Lung microvascular endothelial cell (primary cell): Measurements from ENCODE around the gene GUCA2A. TPM values are rescaled to one million over a fixed set of nuclear protein-coding genes. Genes with fewer than 3 reads are reported as not detected.
"Not testable (repeated sequence)": the region's sequence is repeated elsewhere in the genome, so short reads cannot be mapped to it uniquely, and the experiment has no call there.

Experiments used
- DNase-seq, 2 donors: peaks; one replicate each; pipeline versions ENCODE4 v3.0.0 to v3.0.0-alpha.2; 2010; ENCODE audit warnings: low read depth in 2 of 2
- total RNA-seq: library from RNA; depleted of rRNA; stranded (reverse); fragments of >200 nt; gene quantifications from 2 replicates; pipeline ENCODE4 v1.2.1, GENCODE V29; 2014

Gene GUCA2A
- total RNA-seq: not detected in 2 replicates

- DNase-seq: no peak
Measured at GRCh38 chr1:42164551-42165420, at the start of gene GUCA2A. Gene GUCA2A, minus strand, starts transcription at chr1:42164745. Its CDS starts 33 bp downstream, at chr1:42164712.

- peak; percentile 22 to 85 for DNase-seq
Measured at GRCh38 chr1:42211224-42211623, 46.7 kb upstream of the GUCA2A start.

- DNase-seq: peak in 1 of 2 donors; percentile 39
Measured at GRCh38 chr1:42210421-42211133, 46.0 kb upstream of the GUCA2A start.

GRCh38 chr1:42209526-42210251 lies 45.1 kb upstream of the GUCA2A start:
- DNase-seq: no peak

- not testable (repeated sequence) for DNase-seq
Measured at GRCh38 chr1:42206930-42207329, 42.4 kb upstream of the GUCA2A start.

- DNase-seq: peak in 1 of 2 donors; percentile 51
Measured at GRCh38 chr1:42206164-42206563, 41.6 kb upstream of the GUCA2A start.

- DNase-seq: no peak
Measured at GRCh38 chr1:42201986-42202385, 37.4 kb upstream of the GUCA2A start.

- DNase-seq: no peak
Measured at GRCh38 chr1:42198251-42198650, 33.7 kb upstream of the GUCA2A start.

- no peak for DNase-seq
Measured at GRCh38 chr1:42195841-42196240, 31.3 kb upstream of the GUCA2A start.

- DNase-seq: peak in 1 of 2 donors; percentile 55
Measured at GRCh38 chr1:42192106-42192505, 27.6 kb upstream of the GUCA2A start.

- no peak for DNase-seq
Measured at GRCh38 chr1:42191319-42191718, 26.8 kb upstream of the GUCA2A start.

GRCh38 chr1:42189931-42190853 lies 25.6 kb upstream of the GUCA2A start:
- DNase-seq: no peak

GRCh38 chr1:42186152-42186551 lies 21.6 kb upstream of the GUCA2A start:
- peak; percentile 50 to 87 for DNase-seq

- peak in 1 of 2 donors; percentile 58 for DNase-seq
Measured at GRCh38 chr1:42184616-42185015, 20.1 kb upstream of the GUCA2A start.

- no peak for DNase-seq
Measured at GRCh38 chr1:42183957-42184268, 19.4 kb upstream of the GUCA2A start.

GRCh38 chr1:42183210-42183956 lies 18.8 kb upstream of the GUCA2A start:
- no peak for DNase-seq

- DNase-seq: no peak
Measured at GRCh38 chr1:42181687-42182086, 17.1 kb upstream of the GUCA2A start.

GRCh38 chr1:42179900-42180329 lies 15.4 kb upstream of the GUCA2A start:
- peak in 1 of 2 donors; percentile 28 for DNase-seq

GRCh38 chr1:42179275-42179674 lies 14.7 kb upstream of the GUCA2A start:
- DNase-seq: no peak

GRCh38 chr1:42178249-42178648 lies 13.7 kb upstream of the GUCA2A start:
- no peak for DNase-seq
